Upper lobe of left lung (tissue), 4 donors: ENCODE data around the gene TSPYL4.

ENCODE experiments used
- CTCF ChIP-seq, 6 experiments: fragments of 450-650 bp in 4 of 6; fragments of 200-600 bp in 2 of 6; sonication (generic) in 2 of 6; IDR thresholded peaks; one replicate each; pipeline ENCODE4 v1.5.1; 2016 to 2019; ENCODE audit warnings: antibody characterized with exemption in 6 of 6
- EP300 ChIP-seq, 4 donors: sonication (generic); formaldehyde crosslinking; IDR thresholded peaks; one replicate each; pipeline ENCODE4 v1.5.1; 2017; ENCODE audit warnings: antibody characterized with exemption in 4 of 4, control low read depth in 2 of 4
- POLR2A ChIP-seq, 4 donors: fragments of 450-650 bp; IDR thresholded peaks; one replicate each; pipeline ENCODE4 v1.5.1; 2016 to 2017; ENCODE audit warnings: antibody characterized with exemption in 4 of 4, mild to moderate bottlenecking in 2 of 4
- POLR2AphosphoS5 ChIP-seq, 2 donors: sonication (generic); formaldehyde crosslinking; IDR thresholded peaks; one replicate each; pipeline ENCODE4 v1.5.1; 2017; ENCODE audit warnings: antibody characterized with exemption in 2 of 2

DNA sequence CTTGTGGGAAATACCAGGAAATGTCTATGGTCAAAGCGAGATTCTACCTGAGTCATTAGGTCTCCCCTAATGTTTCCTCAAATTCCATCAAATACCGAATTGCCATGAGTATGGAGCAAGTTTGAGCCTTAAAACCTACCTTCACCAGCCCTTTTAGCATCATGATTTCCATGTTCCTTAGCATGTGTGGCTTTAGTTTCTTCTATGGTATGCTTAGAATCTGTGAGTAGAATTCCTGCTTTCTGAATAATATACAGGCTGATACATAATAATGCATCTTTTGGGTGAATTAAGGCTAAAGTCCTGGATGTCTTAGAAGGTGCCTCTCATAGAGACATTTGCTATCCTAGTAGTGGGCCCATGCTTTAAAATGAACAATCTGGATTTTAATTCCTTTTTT is 32.0 kb downstream of the TSPYL4 start:
- TF ChIP-seq CTCF (IDR thresholded peaks at IDR 0.05) (no peak), POLR2A (IDR thresholded peaks at IDR 0.05) (no peak), POLR2AphosphoS5 (IDR thresholded peaks at IDR 0.05) (no peak), EP300 (IDR thresholded peaks at IDR 0.05) (no peak)
